OCI-LY3 (cell line): ENCODE results near the gene DGAT2.

Experiments
- CTCF ChIP-seq: fragments of 200-600, 300-600 bp; sonication (generic); IDR thresholded peaks from 2 replicates; pipeline ENCODE4 v1.5.1; 2014; ENCODE audit warnings: antibody characterized with exemption, low read length, low read depth
- EZH2phosphoT487 ChIP-seq: fragments of 200-600 bp; shearing (Covaris generic); IDR thresholded peaks from 2 replicates; pipeline ENCODE4 v1.6.1; 2018; ENCODE audit warnings: antibody characterized with exemption, mixed run types, low read depth

DNA sequence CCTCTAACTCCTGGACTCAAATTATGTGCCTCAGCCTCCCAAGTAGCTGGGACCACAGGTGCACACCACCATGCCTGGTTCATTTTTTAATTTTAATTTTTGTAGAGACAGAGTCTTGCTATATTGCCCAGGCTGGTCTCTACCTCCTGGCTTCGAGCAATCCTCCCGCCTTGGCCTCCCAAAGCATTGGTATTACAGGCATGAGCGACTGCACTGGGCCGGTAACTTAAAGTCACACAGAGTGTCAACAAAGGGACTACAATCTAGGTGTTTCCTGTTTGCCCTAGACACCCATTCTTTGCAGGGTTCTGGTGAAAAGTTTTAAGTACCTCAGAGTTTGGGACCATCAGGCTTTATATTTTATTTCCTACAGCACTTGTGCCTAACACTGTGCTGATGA lies 54.8 kb downstream of the DGAT2 start:
- TF ChIP-seq CTCF, result no peak
- no peak for TF ChIP-seq EZH2phosphoT487
